ENCODE data around the gene ARV1. TPM values are rescaled to one million over a fixed set of nuclear protein-coding genes. Genes with fewer than 3 reads are reported as not detected.

Gene ARV1
- total and polyA plus RNA-seq, 2 experiments from 2014 or later = 10.4 to 20.0 TPM

DNA sequence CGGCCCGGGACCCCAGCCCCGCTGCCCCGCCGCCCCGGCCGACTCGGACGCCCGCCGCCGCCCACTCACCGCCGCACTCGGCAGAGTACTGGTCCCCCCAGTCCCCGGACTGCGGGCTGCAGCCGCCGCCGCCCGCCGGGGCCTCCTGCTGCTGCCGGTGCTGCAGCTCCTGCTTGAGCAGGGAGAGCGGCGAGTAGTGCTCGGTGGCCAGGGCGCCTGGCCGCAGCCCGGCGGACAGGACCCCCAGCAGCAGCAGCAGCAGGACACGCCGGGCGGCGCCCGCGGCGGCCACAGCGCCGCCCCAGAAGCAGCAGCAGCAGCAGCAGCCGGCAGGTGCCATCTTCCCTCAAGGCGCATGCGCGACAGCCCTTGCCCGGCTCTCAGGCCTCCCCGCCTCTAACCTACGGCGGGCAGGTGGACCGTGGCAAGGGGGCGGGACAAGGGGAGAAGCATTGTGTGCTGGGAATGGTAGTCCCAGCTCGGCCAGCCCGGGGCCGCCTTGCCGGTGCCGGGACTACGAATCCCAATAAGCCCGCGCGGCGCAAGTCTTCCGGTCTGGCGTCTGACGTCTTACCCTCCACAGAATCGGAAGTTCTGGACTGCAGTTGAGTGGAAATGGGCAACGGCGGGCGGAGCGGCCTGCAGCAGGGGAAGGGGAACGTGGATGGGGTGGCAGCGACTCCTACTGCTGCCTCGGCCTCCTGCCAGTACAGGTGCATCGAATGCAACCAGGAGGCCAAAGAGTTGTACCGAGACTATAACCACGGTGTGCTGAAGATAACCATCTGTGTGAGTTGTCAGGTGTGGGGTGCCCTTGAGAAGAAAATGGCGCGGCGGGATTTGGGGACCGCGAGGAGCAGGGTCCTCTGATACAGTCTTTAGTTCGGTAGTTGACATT is at the start of gene ARV1, which contains the start of gene TTC13 (continued):
- TF ChIP-seq STAT1 (IDR thresholded peaks at IDR 0.05; ENCODE audit: unreplicated experiment) = no peak

DNA sequence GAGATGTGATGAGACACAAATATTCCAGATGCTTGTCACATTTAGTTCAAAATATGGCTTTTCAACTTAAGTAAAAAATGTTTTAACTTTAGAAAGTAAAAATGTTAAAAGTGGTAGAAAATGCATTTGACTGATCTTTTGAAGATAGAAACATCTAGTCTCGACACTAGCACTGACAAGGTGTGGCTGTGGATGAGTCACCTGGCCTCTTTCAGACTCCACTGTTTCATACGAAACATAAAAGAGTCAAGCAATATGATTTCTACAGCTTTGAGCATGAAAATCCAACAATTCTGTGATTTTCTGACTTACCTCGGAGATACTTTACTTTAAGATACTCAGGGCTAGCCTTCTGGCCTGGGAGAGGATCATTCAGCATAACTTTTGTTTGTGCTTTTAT is 47.9 kb upstream of the ARV1 start:
- no peak overlapping the region for H3K4me3 Mint-ChIP-seq
- H3K9me3 Mint-ChIP-seq = no peaks in the 10 kb centered on the region
- no peaks in the 10 kb centered on the region for H3K4me1 Mint-ChIP-seq
- Histone ChIP-seq H3K27me3 (ENCODE audit: insufficient read depth) (no peaks in the 10 kb centered on the region), H3K79me2 (replicated peaks; ENCODE audit: insufficient read depth) (no peaks in the 10 kb centered on the region), H3K27ac (ENCODE audit: low read depth) (no peak overlapping the region), H3F3A (replicated peaks; ENCODE audit: low read depth) (no peaks in the 10 kb centered on the region), H3K4me2 (no peak overlapping the region), H3K4me3 (no peak overlapping the region), H3K36me3 (ENCODE audit: insufficient read depth) (no peaks in the 10 kb centered on the region), H4K20me1 (replicated peaks; ENCODE audit: insufficient read depth) (peaks cover 5% of the 10 kb centered on the region; the same call in 1 of the 2 replicates), H3K4me1 (ENCODE audit: insufficient read depth) (no peaks in the 10 kb centered on the region), H3K9me2 (ENCODE audit: insufficient read depth) (no peaks in the 10 kb centered on the region), H2AFZ (no peak overlapping the region)
- no peaks in the 10 kb centered on the region for H3K36me3 Mint-ChIP-seq (ENCODE audit: low read depth)
- ATAC-seq (no peak), DNase-seq (ENCODE audit: low spot score) (no peak)
- no peak overlapping the region for H3K27ac Mint-ChIP-seq
- TF ChIP-seq ZNF331 (CRISPR knock-in tag; IDR thresholded peaks at IDR 0.05; ENCODE audit: low read depth) (no peak), CREB1 (CRISPR knock-in tag; IDR thresholded peaks at IDR 0.05; ENCODE audit: low read depth) (no peak), EZH2phosphoT487 (IDR thresholded peaks at IDR 0.05; ENCODE audit: unreplicated experiment) (no peak), EZH2 (IDR thresholded peaks at IDR 0.05; ENCODE audit: low read depth, unreplicated experiment) (no peak), ZNF462 (CRISPR knock-in tag; IDR thresholded peaks at IDR 0.05) (no peak)
- TF ChIP-seq, protein P1, sequence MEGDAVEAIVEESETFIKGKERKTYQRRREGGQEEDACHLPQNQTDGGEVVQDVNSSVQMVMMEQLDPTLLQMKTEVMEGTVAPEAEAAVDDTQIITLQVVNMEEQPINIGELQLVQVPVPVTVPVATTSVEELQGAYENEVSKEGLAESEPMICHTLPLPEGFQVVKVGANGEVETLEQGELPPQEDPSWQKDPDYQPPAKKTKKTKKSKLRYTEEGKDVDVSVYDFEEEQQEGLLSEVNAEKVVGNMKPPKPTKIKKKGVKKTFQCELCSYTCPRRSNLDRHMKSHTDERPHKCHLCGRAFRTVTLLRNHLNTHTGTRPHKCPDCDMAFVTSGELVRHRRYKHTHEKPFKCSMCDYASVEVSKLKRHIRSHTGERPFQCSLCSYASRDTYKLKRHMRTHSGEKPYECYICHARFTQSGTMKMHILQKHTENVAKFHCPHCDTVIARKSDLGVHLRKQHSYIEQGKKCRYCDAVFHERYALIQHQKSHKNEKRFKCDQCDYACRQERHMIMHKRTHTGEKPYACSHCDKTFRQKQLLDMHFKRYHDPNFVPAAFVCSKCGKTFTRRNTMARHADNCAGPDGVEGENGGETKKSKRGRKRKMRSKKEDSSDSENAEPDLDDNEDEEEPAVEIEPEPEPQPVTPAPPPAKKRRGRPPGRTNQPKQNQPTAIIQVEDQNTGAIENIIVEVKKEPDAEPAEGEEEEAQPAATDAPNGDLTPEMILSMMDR (conservative IDR thresholded peaks at IDR 0.05; ENCODE audit: low read depth in 2 of 2) = no peak
- TF ChIP-seq, protein P2, sequence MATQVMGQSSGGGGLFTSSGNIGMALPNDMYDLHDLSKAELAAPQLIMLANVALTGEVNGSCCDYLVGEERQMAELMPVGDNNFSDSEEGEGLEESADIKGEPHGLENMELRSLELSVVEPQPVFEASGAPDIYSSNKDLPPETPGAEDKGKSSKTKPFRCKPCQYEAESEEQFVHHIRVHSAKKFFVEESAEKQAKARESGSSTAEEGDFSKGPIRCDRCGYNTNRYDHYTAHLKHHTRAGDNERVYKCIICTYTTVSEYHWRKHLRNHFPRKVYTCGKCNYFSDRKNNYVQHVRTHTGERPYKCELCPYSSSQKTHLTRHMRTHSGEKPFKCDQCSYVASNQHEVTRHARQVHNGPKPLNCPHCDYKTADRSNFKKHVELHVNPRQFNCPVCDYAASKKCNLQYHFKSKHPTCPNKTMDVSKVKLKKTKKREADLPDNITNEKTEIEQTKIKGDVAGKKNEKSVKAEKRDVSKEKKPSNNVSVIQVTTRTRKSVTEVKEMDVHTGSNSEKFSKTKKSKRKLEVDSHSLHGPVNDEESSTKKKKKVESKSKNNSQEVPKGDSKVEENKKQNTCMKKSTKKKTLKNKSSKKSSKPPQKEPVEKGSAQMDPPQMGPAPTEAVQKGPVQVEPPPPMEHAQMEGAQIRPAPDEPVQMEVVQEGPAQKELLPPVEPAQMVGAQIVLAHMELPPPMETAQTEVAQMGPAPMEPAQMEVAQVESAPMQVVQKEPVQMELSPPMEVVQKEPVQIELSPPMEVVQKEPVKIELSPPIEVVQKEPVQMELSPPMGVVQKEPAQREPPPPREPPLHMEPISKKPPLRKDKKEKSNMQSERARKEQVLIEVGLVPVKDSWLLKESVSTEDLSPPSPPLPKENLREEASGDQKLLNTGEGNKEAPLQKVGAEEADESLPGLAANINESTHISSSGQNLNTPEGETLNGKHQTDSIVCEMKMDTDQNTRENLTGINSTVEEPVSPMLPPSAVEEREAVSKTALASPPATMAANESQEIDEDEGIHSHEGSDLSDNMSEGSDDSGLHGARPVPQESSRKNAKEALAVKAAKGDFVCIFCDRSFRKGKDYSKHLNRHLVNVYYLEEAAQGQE (IDR thresholded peaks at IDR 0.05; ENCODE audit: unreplicated experiment) = no peak
- TF ChIP-seq, protein P3, sequence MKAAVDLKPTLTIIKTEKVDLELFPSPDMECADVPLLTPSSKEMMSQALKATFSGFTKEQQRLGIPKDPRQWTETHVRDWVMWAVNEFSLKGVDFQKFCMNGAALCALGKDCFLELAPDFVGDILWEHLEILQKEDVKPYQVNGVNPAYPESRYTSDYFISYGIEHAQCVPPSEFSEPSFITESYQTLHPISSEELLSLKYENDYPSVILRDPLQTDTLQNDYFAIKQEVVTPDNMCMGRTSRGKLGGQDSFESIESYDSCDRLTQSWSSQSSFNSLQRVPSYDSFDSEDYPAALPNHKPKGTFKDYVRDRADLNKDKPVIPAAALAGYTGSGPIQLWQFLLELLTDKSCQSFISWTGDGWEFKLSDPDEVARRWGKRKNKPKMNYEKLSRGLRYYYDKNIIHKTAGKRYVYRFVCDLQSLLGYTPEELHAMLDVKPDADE (IDR thresholded peaks at IDR 0.05) = no peak
- H3K27me3 Mint-ChIP-seq (ENCODE audit: insufficient read depth, low read depth, poor library complexity) = no peaks in the 10 kb centered on the region

Data from GM23338 (cell line).